ENCODE measurements around the gene FLT4.

The FLT4 gene

DNA sequence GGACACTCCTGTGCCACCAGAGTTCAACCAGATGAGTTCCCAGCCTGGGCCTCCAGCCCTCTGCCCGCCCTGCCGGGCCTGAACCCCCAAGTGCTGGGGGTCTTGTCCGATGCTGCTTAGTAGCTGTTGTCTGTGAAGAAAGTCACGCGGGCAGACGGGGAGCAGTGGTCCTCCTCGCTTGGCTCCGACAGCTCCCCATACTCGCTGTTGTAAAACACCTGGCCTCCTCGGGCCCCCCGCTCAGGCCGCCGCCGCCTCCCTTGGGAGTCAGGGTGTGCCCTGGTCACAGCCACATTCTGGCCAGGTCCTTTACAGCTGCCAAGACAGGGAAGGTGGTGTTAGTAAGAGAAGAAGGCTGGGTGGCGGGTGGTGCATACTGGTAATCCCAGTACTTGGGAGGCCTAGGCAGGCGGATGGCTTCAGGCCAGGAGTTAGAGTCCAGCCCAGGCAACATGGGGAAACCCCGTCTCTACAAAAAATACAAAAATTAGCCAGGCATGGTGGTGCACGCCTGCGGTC lies 46.3 kb downstream of the FLT4 start:
- no peak for DNase-seq

- no peak for DNase-seq
Measured at GRCh38 chr5:180602481-180603075, 46.8 kb downstream of the FLT4 start.

GRCh38 chr5:180601591-180602480 lies 47.6 kb downstream of the FLT4 start:
- no peak for DNase-seq

- DNase-seq: no peak
Measured at GRCh38 chr5:180600554-180601041, 48.8 kb downstream of the FLT4 start.

GRCh38 chr5:180599981-180600553 lies 49.3 kb downstream of the FLT4 start:
- DNase-seq: no peak

DNA sequence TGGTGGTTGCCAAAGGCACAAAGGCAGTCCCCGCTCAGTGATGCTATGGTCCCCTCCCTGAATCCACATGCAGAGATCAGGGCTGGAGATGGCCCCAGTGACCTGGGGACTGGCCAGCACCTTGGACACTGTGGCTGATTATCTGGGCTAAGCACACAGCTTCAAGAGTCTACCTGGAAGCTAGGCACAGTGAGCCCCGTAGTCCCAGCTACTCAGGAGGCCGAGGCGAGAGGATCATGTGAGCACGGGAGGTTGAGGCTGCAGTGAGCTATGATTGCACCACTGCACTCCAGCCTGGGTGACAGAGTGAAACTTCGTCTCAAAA lies 49.8 kb downstream of the FLT4 start:
- no peak for DNase-seq

DNA sequence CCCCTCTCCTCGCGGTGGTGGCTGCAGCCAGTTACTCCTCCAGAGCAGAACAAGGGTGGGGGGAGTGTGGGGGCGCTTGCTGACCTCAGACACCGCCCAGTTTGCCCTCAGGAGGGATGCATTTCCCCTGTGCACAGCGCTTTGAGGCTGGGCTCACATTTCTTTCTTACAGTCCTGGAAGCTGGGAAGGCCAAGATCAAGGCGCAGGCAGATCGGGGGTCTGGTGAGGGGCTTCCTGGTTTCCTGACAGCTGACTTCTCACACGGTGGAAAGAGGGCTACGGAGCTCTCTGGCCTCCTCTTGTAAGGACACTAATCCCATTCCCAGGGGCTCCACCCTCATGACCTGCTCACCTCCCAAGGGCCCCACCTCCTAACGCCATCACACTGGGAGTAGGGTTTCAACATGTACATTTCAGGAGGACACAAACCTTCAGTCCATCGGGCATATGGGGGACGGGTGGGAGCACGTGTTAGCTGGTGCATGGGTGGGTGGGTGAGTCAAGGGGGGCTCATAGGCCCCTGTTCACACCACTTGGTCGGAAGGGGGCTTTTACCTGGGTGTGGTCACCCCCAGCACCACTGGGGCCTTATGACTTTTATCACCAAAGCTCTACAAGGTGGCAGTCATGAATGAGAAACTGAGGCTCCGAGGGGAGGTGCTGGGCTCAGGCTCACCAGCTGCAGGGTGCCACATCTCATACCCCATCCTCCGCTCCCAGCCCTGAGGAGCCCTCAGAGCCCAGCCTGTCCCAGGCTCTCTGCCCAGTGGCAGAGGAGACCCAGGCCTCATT lies 50.4 kb downstream of the FLT4 start:
- no peak for DNase-seq

DNA sequence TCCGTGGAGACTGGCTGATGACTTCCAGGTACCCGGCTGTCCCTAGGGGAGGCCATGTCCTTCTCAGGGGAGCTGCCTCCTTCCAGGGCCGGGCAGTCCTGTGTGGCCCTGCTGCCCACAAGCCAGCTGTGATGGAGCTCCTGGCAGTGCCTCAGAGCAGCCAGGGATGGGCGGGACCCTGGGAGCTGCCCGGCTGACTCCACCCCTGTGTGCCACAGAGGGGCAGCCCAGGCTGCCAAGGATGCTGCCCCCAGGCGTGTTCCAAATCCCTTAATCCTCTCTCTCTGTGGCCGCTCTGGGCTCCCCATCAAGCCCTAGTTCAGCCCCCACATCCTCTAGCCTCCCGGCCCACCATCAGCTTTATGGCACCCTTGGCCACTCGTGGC lies 51.1 kb downstream of the FLT4 start:
- DNase-seq: no peak

GRCh38 chr5:180596668-180597231 lies 52.6 kb downstream of the FLT4 start:
- no peak for DNase-seq

DNA sequence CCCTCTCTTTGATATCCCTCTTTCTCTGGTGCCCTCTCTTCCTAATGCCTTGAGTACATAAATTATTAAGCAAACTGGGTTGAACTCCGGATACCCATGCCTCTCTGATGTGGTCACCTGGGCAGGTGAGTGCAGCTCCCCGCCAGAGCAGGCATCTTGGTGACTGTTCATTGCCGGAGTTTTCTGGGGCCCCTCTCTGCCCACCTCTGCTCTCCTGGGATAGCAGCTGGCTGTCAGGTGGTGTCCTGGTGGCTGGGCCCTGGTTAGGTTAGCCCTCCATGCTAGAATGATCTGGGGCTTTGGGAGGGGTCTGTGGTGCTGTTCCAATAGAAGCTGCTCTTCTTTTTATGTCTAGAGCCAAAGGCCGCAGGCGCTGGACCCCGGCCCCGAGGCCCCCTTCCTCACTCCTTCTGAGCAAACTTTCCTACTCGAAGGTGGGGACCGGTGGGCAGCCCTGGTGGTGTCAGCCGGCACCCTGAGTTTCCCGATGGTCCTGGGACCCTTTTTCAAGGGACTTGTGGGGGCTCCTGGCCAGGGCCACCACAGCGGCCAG lies 53.2 kb downstream of the FLT4 start:
- DNase-seq: no peak

- no peak for DNase-seq
Measured at GRCh38 chr5:180595381-180596114, 53.9 kb downstream of the FLT4 start.

- no peak for DNase-seq
Measured at GRCh38 chr5:180595046-180595379, 54.4 kb downstream of the FLT4 start.

- no peak for DNase-seq
Measured at GRCh38 chr5:180594311-180595045, 54.9 kb downstream of the FLT4 start.

- DNase-seq: no peak
Measured at GRCh38 chr5:180593446-180594206, 55.8 kb downstream of the FLT4 start.

DNA sequence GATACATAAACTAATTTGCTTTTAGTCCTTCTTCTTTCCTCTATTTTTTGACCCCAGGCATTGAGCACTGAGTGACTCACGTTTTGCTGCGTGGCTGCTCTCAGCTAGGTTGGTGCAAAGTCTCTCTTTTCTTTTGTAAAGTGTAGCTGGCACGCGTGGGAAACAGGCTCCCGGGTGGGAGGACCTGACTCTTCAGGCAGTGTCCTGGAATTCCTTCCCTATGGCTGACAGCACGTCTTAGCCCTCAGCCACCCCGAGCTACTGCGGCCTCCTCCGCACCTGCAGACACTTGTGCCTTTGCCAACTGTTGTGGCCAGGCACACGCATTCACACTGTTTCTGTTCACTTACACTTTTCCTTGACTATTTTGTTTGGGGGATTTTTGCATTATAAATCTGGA lies 57.2 kb downstream of the FLT4 start:
- no peak for DNase-seq

DNA sequence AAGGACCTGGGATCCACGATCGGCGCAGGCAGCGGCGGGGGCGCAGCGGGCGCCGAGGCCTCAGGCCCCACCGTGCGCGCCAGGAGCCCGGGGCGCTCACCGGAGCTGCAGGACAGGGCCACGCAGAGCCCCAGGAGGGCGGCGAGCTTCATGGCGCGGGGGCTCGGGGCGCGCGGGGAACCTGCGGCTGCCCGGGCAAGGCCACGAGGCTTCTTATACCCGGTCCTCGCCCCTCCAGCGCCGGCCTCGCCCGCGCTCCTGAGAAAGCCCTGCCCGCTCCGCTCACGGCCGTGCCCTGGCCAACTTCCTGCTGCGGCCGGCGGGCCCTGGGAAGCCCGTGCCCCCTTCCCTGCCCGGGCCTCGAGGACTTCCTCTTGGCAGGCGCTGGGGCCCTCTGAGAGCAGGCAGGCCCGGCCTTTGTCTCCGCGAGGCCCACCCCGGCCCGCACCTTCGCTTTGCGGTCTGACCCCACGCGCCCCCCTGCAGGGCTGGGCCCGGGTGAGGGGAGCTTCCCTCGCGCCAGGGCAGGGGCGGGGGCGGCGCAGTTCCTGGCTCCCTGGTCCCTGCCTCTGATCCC lies 58.0 kb downstream of the FLT4 start, which contains the start of gene SCGB3A1:
SCGB3A1 (minus strand) TSS at position 189 of the 577 bp plus-strand sequence; CDS start at position 152, 37 bp downstream.
- DNase-seq: no peak

DNA sequence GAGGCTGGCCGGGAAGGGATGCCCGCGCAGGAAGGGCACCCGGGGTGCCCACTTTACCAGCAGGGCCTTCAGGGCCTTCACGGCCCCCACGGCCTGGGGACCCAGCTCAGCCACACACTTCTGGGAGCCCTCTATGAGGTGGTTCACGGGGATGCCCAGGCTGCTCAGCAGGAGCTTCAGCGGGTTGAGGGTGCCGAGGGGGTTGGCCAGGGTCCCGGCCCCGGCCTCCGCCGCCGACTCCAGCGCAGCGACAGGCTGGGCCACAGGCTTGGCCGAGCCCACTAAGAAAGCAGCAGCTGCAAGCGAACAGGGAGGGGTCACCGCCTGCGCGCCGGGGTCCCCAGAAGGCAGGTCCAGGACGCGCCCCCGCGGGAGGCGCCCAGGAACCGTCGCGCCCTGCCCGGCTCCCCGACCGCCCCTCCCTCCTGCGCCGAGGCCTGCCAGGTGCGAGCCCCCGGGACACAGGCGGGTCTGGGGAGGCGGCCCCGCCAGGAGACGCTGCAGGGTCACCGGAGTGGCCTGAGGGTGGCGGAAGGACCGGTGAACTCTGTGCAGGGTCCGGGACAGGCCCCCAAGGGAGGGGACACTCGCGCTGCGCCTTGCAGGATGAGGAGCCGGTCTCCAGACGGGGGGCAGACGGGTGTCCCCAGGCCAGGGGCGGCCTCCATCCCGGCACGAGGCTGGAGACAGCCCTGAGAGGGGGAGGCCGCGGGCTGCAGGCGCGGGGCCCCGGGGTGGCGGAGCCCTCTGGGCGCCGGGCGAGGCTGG lies 58.7 kb downstream of the FLT4 start:
- no peak for DNase-seq

DNA sequence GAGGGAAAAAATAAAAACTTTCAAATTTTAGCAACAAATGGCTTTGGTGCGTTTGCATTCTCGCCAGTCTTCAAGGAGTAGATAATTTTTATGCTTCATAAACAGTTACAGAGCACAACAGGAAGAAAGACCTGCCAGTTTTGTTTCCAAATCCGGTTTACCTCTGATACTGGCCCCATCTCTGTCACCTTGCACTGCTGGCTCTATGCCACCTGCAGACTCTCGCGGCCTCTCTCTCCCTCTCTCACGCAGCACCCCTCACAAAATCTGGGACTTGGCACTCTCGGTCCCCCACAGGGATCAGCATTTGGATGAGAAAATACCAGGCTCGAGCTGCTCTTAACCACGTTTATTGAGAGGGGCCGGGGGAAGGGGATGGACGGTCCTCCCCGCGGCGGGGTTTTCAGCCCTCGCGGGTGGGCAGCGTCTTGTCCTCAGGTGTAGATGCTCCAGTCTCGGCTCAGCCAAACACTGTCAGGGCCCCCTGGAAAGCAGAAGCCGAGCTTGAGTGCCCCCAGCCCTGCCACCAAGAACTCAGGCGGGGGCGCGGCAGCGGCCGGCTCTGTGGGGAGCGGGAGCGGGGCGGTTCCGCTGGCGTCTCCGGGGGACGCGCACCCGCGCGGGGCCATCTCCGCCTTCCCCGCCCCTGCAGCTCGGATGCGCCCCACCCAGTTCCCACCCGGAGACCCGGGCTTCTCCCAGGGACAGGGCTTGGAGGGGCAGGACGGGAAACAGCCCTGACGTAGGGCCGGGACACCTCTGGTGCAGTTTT lies 59.4 kb downstream of the FLT4 start:
- no peak for DNase-seq
